Heart right ventricle (tissue), 16 donors: ENCODE results near the gene CARS2. TPM values are rescaled to one million over a fixed set of nuclear protein-coding genes. Genes with fewer than 3 reads are reported as not detected.

ENCODE experiments used
- ATAC-seq, 8 donors: fragments of 200-7000 bp; cut with Tn5 transposase; one replicate each; pipeline ENCODE4 v1.9.1; 2020; ENCODE audit warnings: mild to moderate bottlenecking in 8 of 8, moderate library complexity in 8 of 8, moderate number of reproducible peaks in 1 of 8
- DNase-seq, 2 donors: peaks; one replicate each; pipeline ENCODE4 v3.0.0-alpha.2; 2020
- H3K27ac ChIP-seq, 10 donors: fragments of 200-600 bp; sonication (generic) in 2 of 10; one replicate each; pipeline versions ENCODE4 v1.5.0 to v1.8.0; 2020 to 2022; ENCODE audit warnings: mild to moderate bottlenecking in 3 of 10
- H3K27me3 ChIP-seq, 7 donors: fragments of 200-600 bp; one replicate each; pipeline ENCODE4 v1.8.0; 2021 to 2022; ENCODE audit warnings: mild to moderate bottlenecking in 2 of 7
- H3K36me3 ChIP-seq, 9 donors: fragments of 200-600 bp; sonication (generic) in 1 of 9; one replicate each; pipeline versions ENCODE4 v1.5.0 to v1.8.0; 2020 to 2022; ENCODE audit warnings: mild to moderate bottlenecking in 2 of 9
- H3K4me1 ChIP-seq, 9 donors: fragments of 200-600 bp; sonication (generic) in 1 of 9; one replicate each; pipeline versions ENCODE4 v1.5.0 to v1.8.0; 2020 to 2022; ENCODE audit warnings: mild to moderate bottlenecking in 4 of 9
- H3K4me3 ChIP-seq, 10 donors: fragments of 200-600 bp; sonication (generic) in 2 of 10; one replicate each; pipeline versions ENCODE4 v1.5.0 to v1.8.0; 2020 to 2022; ENCODE audit warnings: mild to moderate bottlenecking in 7 of 10, moderate library complexity in 2 of 10
- H3K9me3 ChIP-seq, 11 donors: fragments of 200-600 bp in 10 of 11; sonication (generic) in 2 of 11; one replicate each; pipeline versions ENCODE4 v1.5.0 to v1.8.0; 2013 to 2022; ENCODE audit warnings: mild to moderate bottlenecking in 2 of 11, control low read depth in 1 of 11, moderate library complexity in 1 of 11
- WGBS, 2 donors: extraction: QIAGEN DNeasy Blood & Tissue Kit; methylation state at CpG; one replicate each; pipeline ENCODE4 v1.1.7; 2013; ENCODE audit warnings: inconsistent platforms in 1 of 2; 5-methylcytosine and 5-hydroxymethylcytosine counted together
- intact Hi-C, 10 donors: fragments of 100-400 bp; cut with DNase I; formaldehyde crosslinking; loops; one replicate each; pipeline versions ENCODE4 v1.11.1 to v1.14.2; 2022
- polyA plus RNA-seq, 2 donors: library from polyadenylated mRNA; stranded (reverse); fragments of 200-250 nt; gene quantifications; one replicate each; pipeline ENCODE4 v1.2.3, GENCODE V29; 2013
- total RNA-seq, 10 donors: library from RNA; stranded (reverse); fragmentation: NEBNext Ultra II Directional in 3 of 10; extraction: Animal tissue kit (Norgen Biotek cat#: 25700) in 3 of 10; gene quantifications; one replicate each; pipeline versions ENCODE4 v1.2.1 to v1.2.4, GENCODE V29; 2021 to 2023
- TF ChIP-seq, protein P1 (sequence below), 9 donors: fragments of 200-600 bp; sonication (generic) in 2 of 9; IDR thresholded peaks; one replicate each; pipeline versions ENCODE4 v1.5.0 to v1.8.0; 2021 to 2022; ENCODE audit warnings: antibody characterized with exemption in 9 of 9, mild to moderate bottlenecking in 5 of 9, moderate library complexity in 1 of 9
- donor health status: Arrhythmogenic right ventricular cardiomyopathy.
- donor health status: ischemic (EF 13 %, LVEDD 7.1; RV severe dilation, severe dysfunction).
- donor health status: healthy with polysubstance abuse.
- donor health status: DM: no; HTN: yes; CAD: no.
- donor health status: DM: no; HTN: no; CAD: no.
- donor health status: ischemic (EF 25% LVEDD 6.9; RV normal size, moderate dysfunction).
- donor health status: ischemic (EF 25% LVEDD 5.7; RV mildly dilated, moderate dysfunction).
- donor health status: healthy.
- donor health status: DM: yes; HTN: yes; CAD: no.
- donor health status: Ischemic cardiomyopathy.
- donor health status: ischemic (EF 35%, LVEDD 5.7; RV mildly dilated, moderate dysfunction).
- donor health status: nonischemic (EF 11% LVEDD 7.7; RV severe dilation, severe dysfunction).
- donor health status: DM: yes; HTN: yes; CAD: no.
- donor health status: PGD.
- donor health status: ischemic (EF 29% LVEDD 5.4; RV normal size, mild dysfunction).
- donor health status: nonischemic (EF 23%, LVEDD 6.1; RV moderate dilation, normal function).

CARS2 gene
- total and polyA plus RNA-seq, 12 donors, result 35.2 to 103 (median 44.0) TPM

DNA sequence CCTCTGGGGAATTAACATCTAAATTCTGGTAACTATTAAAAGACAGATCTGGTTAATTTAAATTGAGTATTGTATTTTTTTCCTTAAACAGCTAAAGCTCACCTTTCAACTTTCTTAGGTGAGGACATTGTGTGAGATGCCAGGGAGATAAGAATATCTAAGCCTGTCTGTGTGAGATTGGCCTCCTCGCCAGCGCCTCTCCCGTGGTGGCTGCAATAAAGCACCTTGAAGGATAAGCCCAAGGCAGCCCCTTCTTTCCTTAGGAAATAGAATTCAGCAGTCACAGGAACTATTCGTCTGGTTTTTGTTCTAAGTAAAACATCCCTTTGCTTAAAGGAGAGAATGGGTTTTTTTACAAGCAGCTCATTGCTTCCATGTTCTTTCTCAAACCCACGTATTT lies 66.0 kb downstream of the CARS2 start:
- 73 to 78% methylated on average over 5 of the region's 5 CpGs for WGBS, 2 donors
- intact Hi-C loops, result no loop called here
- peaks cover 8 to 100% (median 62%) of the 10 kb centered on the region in 9 donors for H3K36me3 ChIP-seq

GRCh38 chr13:110638814-110639806 lies 66.8 kb downstream of the CARS2 start:
- H3K36me3 ChIP-seq, result peaks cover 8 to 100% (median 70%) of the 10 kb centered on the region in 9 donors
- no peak overlapping the region for H3K4me3 ChIP-seq
- TF ChIP-seq, protein P1, sequence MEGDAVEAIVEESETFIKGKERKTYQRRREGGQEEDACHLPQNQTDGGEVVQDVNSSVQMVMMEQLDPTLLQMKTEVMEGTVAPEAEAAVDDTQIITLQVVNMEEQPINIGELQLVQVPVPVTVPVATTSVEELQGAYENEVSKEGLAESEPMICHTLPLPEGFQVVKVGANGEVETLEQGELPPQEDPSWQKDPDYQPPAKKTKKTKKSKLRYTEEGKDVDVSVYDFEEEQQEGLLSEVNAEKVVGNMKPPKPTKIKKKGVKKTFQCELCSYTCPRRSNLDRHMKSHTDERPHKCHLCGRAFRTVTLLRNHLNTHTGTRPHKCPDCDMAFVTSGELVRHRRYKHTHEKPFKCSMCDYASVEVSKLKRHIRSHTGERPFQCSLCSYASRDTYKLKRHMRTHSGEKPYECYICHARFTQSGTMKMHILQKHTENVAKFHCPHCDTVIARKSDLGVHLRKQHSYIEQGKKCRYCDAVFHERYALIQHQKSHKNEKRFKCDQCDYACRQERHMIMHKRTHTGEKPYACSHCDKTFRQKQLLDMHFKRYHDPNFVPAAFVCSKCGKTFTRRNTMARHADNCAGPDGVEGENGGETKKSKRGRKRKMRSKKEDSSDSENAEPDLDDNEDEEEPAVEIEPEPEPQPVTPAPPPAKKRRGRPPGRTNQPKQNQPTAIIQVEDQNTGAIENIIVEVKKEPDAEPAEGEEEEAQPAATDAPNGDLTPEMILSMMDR (IDR thresholded peaks at IDR 0.05), result no peak
- DNase-seq (no peak), ATAC-seq (no peak)
- H3K27ac ChIP-seq, result no peak overlapping the region
- intact Hi-C loops, result no loop called here
- 93 to 94% methylated on average over 39 of the region's 39 CpGs for WGBS, 2 donors
- H3K27me3 ChIP-seq, result no peaks in the 10 kb centered on the region
- H3K9me3 ChIP-seq, result no peaks in the 10 kb centered on the region
- H3K4me1 ChIP-seq, result peaks cover 0 to 18% (median 14%) of the 10 kb centered on the region in 9 donors

More for the DNA sequence above, 66.0 kb downstream of the CARS2 start:
- DNase-seq, result no peak
- no peaks in the 10 kb centered on the region for H3K9me3 ChIP-seq
- peak overlapping the region in 2 of 10 donors; percentile 52 to 65 for H3K27ac ChIP-seq
- TF ChIP-seq, protein P1 (IDR thresholded peaks at IDR 0.05), result no peak
- H3K27me3 ChIP-seq, result no peaks in the 10 kb centered on the region
- H3K4me3 ChIP-seq, result no peak overlapping the region
- peaks cover 0 to 25% (median 21%) of the 10 kb centered on the region in 9 donors for H3K4me1 ChIP-seq
- no peak for ATAC-seq

- H3K27me3 ChIP-seq, result no peaks in the 10 kb centered on the region
- DNase-seq, result no peak
- H3K4me1 ChIP-seq, result peaks cover 0 to 18% (median 14%) of the 10 kb centered on the region in 9 donors
- H3K36me3 ChIP-seq, result peaks cover 8 to 96% (median 66%) of the 10 kb centered on the region in 9 donors
- intact Hi-C loops, result no loop called here
- no peak for ATAC-seq
- TF ChIP-seq, protein P1 (IDR thresholded peaks at IDR 0.05), result no peak
- no peak overlapping the region for H3K27ac ChIP-seq
- 92% methylated on average over 23 of the region's 23 CpGs for WGBS, 2 donors
- no peak overlapping the region for H3K4me3 ChIP-seq
- no peaks in the 10 kb centered on the region for H3K9me3 ChIP-seq
These were observed 67.7 kb downstream of the CARS2 start for GRCh38 chr13:110638257-110638656.

- Histone ChIP-seq H3K4me3 (no peak overlapping the region), H3K4me1 (peaks cover 0 to 18% (median 14%) of the 10 kb centered on the region in 9 donors), H3K27ac (no peak overlapping the region), H3K27me3 (no peaks in the 10 kb centered on the region), H3K9me3 (no peaks in the 10 kb centered on the region), H3K36me3 (peaks cover 8 to 91% (median 61%) of the 10 kb centered on the region in 9 donors)
- DNase-seq, result no peak
- no peak for ATAC-seq
- 85 to 94% methylated on average over 6 of the region's 6 CpGs for WGBS, 2 donors
- intact Hi-C loops, result no loop called here
- TF ChIP-seq, protein P1 (IDR thresholded peaks at IDR 0.05), result no peak
These were observed 68.2 kb downstream of the CARS2 start for GRCh38 chr13:110637747-110638146.
